Measurements from ENCODE around the gene MTA1.

MTA1 gene

DNA sequence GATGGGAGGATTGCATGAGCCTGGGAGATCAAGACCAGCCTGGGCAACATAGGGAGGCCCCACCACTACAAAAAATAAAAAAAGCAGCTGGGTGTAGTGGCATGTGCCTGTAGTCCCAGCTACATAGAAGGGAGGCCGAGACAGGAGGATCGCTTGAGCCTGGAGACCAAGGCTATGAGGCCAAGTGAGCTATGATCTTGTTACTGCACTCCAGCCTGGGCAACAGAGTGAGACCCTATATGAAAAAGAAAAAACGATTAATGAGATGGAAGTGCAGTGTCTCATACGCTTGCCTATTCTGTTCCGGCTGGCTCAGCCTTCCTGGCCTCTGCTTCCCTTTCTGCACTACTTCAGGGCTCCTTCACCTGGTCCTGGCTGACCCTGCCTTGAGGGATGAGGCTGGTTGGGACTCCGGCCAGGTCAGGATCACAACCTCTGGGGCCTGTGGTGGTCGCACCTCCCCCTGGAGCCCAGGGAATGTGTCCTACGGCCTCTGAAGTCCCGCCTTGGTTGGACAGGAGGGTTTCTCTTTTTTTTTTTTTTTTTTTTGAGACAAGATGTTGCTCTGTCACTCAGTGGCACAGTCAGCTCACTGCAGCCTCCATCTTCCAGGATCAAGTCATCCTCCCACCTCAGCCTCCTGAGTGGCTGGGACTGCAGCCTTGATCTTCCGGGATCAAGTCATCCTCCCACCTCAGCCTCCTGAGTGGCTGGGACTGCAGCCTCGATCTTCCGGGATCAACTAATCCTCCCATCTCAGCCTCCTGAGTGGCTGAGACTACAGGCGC lies 82.1 kb downstream of the MTA1 start:
- peak; percentile 45 for DNase-seq

- DNase-seq = peak; percentile 29
Measured at GRCh38 chr14:105502446-105503295, 83.0 kb downstream of the MTA1 start.

- DNase-seq = peak; percentile 32
Measured at GRCh38 chr14:105503296-105503640, 83.6 kb downstream of the MTA1 start.

- DNase-seq = no peak
Measured at GRCh38 chr14:105503935-105504692, 84.5 kb downstream of the MTA1 start.

DNA sequence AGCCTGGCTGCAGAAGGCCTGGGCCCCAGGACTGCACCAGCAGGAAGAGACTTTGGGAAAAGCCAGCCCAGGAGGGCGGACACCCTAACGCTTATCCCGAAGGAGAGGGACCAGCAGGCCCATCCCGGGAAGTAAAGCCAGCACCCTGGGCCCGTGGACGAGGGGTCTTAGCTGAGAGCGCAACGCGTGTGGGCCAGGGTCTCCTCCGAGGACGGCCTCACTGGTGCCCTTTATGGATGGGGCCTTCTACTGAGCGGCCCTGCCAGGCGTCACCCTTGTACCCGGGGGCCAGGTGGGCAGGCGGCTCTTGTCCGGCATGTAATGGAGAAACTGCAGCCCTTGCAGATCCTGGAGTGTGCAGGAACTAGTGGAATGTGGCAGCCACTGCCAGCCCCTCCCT lies 85.5 kb downstream of the MTA1 start:
- DNase-seq = no peak

- DNase-seq = no peak
Measured at GRCh38 chr14:105507247-105507646, 87.6 kb downstream of the MTA1 start.

- DNase-seq = no peak
Measured at GRCh38 chr14:105508069-105508468, 88.4 kb downstream of the MTA1 start.

DNA sequence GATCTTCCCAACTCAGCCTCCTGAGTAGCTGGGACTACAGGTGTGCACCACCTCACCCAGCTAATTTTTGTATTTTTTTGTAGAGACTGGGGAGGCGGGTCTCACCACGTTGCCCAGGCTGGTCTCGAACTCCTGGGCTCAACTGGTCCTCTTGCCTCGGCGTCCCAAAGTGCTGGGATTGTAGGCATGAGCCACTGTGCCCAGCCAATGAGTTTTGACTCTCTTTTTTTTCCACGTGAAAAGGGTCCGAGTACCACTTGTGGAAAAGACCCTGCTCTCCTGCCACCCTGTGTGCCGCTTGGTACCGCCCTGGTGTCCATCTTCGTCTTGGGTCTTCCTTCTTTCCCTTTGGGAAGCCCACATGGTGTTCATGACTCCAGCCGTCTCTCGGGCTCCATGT lies 89.0 kb downstream of the MTA1 start:
- no peak for DNase-seq

GRCh38 chr14:105517096-105517495 lies 97.5 kb downstream of the MTA1 start:
- DNase-seq = no peak

DNA sequence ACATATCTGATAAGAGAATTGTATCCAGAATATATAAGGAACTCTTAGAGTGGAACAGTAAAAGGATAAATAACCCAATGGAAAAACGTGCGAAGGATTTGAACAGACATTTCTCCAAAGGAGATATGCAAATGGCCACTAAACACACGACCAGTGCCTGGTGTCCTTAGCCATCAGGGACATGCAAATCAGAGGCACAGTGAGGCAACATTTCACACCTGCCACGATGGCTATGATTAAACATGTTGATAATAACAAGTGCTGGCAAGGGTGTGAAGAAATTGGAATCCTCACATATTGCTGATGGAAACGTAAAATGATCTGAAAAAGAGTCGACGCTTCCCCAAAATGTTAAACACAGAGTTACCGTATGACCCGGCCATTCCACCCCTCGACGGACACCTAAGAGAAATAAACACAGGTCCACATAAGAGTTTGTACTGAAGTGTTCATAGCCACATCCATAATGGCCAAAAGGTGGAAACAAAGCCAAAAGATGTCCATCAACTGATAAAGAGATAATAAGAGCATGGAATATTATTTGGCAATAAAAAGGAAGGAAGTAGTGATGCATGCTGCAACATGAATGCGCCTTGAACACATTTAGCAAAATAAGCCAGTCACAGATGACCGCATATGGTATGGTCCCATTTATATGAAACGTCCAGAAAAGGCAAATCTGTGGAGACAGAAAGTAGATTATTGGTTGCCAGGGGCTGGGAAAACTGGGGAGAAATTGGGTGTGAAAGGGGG lies 100.5 kb downstream of the MTA1 start:
- DNase-seq = no peak

Measured in CD4-positive, alpha-beta T cell treated with Interleukin-17A for 1 hour (primary cell).